ENCODE data around the gene IL17RA.

The IL17RA gene

DNA sequence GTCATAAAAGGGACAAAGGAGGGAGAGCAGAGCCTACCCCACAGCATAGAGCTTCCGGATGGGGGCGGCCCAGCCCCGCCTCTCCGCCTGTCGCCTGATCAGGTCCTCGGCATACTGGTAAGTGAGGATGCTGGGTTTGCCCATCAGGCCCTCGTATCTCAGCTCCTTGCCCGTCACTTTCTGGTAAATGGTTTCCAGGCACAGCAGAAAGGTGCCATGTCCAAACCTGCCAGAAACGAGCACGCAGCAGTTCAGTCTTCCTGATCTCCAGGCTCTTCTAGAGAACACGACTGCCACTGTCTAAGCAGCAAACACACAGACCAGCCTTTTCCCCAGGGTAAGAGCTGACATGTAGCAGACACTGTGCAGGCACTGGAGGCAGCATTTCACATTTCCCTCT is 53.7 kb downstream of the IL17RA start:
- Histone ChIP-seq H3K9me3 (no peaks in the 10 kb centered on the region), H3K4me1 (ENCODE audit: control insufficient read depth in 1 of 2, insufficient read depth in 1 of 2, low read depth in 1 of 2, low read length in 1 of 2) (no peaks in the 10 kb centered on the region), H3K27ac (no peak overlapping the region), H3K27me3 (no peaks in the 10 kb centered on the region), H3K4me3 (ENCODE audit: low read depth in 1 of 2, low read length in 1 of 2) (no peak overlapping the region), H3K36me3 (peaks cover 4% of the 10 kb centered on the region)
- TF ChIP-seq CTCF (IDR thresholded peaks at IDR 0.05), result no peak

- no peak for TF ChIP-seq CTCF (IDR thresholded peaks at IDR 0.05)
- H3K36me3 ChIP-seq, result peaks cover 4% of the 10 kb centered on the region
- no peaks in the 10 kb centered on the region for H3K4me1 ChIP-seq (ENCODE audit: control insufficient read depth in 1 of 2, insufficient read depth in 1 of 2, low read depth in 1 of 2, low read length in 1 of 2)
- no peak overlapping the region for H3K4me3 ChIP-seq (ENCODE audit: low read depth in 1 of 2, low read length in 1 of 2)
- H3K27ac ChIP-seq, result no peak overlapping the region
- no peaks in the 10 kb centered on the region for H3K9me3 ChIP-seq
- H3K27me3 ChIP-seq, result no peaks in the 10 kb centered on the region
These were observed 55.2 kb downstream of the IL17RA start for GRCh38 chr22:17140022-17140421.

DNA sequence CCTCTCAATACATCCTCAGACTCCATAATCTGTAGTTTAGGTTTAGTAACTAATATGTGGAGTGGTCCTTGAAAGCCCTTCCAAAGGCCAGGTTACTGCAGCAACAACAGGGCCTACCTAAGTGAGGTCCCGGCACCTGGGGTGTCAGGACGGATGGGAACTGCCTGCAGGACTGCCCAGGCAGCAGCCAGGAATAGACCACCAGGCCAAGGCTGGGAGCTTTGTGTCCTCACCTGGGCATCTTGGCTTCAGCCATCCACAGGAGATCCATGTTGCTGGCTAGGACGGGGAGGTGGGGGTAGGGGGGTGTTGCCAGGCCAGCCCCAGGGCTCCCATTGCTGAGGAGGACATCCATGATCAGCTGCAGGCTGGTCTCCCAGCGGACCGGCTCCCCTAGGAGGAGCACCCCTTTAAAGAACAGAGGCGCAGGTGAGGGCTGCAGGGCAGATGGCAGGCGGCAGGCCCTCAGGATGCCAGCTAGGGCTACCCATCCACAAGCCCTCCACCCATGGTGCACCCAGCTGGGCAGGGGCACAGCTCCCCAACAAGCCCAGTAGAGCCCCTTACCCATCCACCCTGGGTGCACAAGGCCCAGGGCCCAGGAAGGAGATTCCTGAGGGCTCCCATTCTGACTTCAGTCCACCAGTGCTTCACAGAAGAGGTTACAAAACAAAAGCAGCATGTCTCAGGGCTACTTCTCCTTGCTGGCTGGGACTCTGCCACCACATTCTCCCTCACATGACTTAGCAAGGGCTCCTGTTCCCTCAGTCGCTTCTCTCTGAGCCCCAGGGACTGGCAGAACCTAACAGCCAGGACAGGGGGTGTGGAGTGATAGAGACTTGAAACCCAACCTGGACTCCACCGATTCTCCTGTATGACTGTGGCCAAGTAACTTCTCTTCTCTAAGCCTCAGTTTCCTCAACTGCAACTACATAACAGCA is 56.3 kb downstream of the IL17RA start:
- Histone ChIP-seq H3K36me3 (peaks cover 4% of the 10 kb centered on the region), H3K27me3 (no peaks in the 10 kb centered on the region), H3K9me3 (no peaks in the 10 kb centered on the region), H3K4me1 (ENCODE audit: control insufficient read depth in 1 of 2, insufficient read depth in 1 of 2, low read depth in 1 of 2, low read length in 1 of 2) (no peaks in the 10 kb centered on the region), H3K4me3 (ENCODE audit: low read depth in 1 of 2, low read length in 1 of 2) (no peak overlapping the region), H3K27ac (no peak overlapping the region)
- TF ChIP-seq CTCF (IDR thresholded peaks at IDR 0.05), result no peak

GRCh38 chr22:17143101-17143500 is 58.3 kb downstream of the IL17RA start:
- no peak for TF ChIP-seq CTCF (IDR thresholded peaks at IDR 0.05)
- Histone ChIP-seq H3K9me3 (no peaks in the 10 kb centered on the region), H3K4me3 (ENCODE audit: low read depth in 1 of 2, low read length in 1 of 2) (no peak overlapping the region), H3K27me3 (no peaks in the 10 kb centered on the region), H3K4me1 (ENCODE audit: control insufficient read depth in 1 of 2, insufficient read depth in 1 of 2, low read depth in 1 of 2, low read length in 1 of 2) (no peaks in the 10 kb centered on the region), H3K36me3 (peaks cover 4% of the 10 kb centered on the region), H3K27ac (no peak overlapping the region)

- TF ChIP-seq CTCF (IDR thresholded peaks at IDR 0.05), result no peak
- peaks cover 4% of the 10 kb centered on the region for H3K36me3 ChIP-seq
- H3K27me3 ChIP-seq, result no peaks in the 10 kb centered on the region
These were observed 59.0 kb downstream of the IL17RA start for GRCh38 chr22:17143826-17144225.

More at GRCh38 chr22:17143826-17144225, 59.0 kb downstream of the IL17RA start:
- H3K4me3 ChIP-seq (ENCODE audit: low read depth in 1 of 2, low read length in 1 of 2), result no peak overlapping the region
- no peaks in the 10 kb centered on the region for H3K4me1 ChIP-seq (ENCODE audit: control insufficient read depth in 1 of 2, insufficient read depth in 1 of 2, low read depth in 1 of 2, low read length in 1 of 2)
- no peaks in the 10 kb centered on the region for H3K9me3 ChIP-seq
- no peak overlapping the region for H3K27ac ChIP-seq

Data from neutrophil (primary cell).